Activated T-helper 9 cell treated with anti-CD3 and anti-CD28 coated beads, Interleukin-2, amount 50 U/mL, for 16 hours (primary cell): ENCODE data around the gene PTPRE.
A peak's percentile ranks its signal among the peaks of the same experiment; 100 is the strongest.

Experiments
- DNase-seq: peaks from one replicate; pipeline ENCODE4 v3.0.0-alpha.2; 2020; ENCODE audit warnings: low read depth

The PTPRE gene

DNA sequence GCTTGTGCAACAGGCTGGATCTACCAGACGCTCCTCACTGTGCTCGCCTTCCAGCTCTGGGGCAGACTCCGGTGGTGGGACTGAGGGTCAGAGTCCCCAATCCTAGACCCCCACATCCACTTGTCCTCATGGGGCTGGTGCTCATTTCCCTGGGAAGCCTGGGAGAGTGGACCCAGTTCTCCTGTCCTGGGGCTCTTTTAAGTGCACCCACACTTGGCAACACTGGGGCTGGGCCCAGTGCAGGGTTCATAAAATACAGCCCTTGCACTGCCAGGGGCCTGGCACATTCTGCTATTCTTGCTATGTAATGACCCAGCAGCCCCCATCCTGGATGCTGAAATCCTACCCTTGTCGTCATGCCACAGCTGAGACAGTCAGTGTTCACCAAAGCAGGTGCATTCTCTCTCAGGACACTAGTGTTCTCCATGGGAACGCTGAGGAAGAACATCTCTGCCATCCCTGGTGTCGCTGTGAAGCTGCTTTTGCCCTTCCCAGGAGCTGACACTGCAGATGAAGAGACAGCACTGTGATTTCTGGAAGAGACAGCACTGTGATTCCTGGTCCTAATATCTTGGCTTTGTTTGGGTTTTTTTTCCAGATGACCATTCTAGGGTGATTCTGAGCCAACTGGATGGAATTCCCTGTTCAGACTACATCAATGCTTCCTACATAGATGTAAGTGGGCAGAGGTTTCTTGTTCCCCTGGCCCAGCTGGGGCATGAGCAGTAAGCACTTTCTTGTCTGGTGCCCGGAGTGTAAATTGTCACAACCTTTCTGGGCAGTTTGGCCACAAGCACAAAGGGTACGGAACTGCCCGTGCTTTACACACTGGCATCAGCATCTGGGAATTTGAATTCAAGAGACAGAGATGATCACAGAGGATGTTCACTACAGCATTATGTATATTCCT lies 153.7 kb downstream of the PTPRE start:
- no peak for DNase-seq

DNA sequence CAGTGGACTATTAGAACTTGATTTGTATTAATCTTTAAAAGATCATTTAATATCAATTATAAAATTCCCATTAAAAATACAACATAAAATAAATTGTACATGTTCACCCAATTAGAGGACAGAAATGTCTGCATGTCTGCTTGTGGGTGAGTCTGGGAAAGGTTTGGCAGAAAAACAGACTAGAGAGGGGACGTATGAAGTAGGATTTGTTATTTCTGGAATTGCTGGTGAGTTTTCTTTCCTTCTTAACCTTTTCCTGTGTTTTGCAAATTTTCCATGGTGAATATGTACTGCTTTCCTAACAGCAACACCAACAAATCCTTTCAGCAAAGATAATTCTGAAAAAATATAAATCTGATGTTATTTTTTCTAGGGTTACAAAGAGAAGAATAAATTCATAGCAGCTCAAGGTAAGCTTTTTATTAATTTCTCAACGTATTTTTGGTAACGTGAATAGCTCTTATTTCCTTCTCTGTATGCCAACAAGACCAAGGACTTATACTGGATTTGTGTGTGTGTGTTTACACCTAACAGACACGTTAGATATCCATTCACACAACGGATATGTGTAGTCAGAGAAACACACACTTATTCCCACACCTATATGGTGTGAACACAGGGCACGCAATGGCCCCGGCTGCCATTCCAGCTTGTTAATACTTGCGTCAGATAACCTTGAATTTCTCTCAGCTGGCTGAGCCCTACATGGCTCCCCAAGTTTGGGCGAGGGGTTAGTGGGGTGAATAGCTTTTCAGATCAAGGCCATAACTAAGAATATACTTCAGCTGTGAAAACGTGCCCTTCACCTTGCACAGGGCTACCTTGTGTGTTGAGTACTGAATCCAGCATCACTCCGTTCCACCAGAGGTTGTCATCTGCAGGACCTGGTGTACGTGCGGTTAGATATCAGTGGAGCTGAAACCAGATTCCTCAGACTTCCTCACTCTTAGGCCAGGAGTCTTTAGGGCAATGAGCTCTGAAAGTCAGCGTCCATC lies 154.7 kb downstream of the PTPRE start:
- DNase-seq, result no peak

DNA sequence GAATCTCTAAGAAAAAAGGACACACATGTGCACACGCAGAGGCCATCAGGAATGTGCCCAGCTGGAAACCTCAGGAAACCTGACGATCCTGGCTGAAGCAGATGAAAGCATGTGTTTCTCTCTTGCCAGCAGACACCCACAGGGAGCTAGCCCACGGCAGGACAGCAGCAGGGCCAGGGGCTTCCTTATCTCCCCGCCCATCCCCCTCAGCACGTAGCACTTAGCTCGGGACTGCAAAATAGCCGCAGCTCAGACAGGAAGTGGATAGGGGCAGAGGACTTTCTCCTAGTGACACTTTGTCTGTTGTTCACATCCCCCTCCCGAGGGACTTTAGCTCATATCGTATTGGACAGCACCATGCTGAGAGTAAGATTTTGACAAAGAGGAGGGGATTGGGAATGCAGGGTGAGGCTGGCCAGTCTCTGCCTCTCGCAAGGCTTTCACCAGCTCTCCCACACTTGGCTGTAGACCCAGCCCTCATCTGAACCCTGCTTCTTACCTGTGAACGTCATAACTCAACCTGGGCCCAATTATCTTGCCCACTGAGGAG lies 155.5 kb downstream of the PTPRE start:
- DNase-seq, result no peak

DNA sequence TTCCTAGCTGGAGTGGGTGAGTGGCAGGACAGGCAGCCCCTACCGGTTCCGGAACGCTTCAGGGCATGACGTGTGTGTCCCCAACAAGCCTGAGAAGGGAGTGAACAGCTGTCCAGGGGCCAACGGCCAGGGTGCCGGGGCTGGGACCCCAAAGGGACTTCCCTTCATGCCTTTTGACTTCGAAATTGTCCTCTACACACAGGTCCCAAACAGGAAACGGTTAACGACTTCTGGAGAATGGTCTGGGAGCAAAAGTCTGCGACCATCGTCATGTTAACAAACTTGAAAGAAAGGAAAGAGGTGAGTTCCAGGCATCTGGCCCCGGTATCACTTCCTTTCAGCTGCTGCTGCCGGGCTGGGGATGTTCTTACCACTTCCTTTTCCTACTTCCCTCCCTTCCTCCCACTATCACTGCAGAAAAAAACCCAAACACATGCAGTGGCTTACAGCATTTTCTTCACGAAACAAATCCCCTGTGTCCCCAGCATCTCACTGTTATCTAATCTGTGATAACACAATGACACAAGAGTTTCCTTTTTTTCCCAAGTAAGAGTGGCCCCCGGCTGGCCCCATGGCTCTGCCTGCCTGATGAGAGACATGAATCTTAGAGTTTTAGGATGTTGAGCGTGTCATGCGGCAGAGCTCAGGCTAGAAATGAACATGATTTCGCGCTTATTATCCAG lies 156.1 kb downstream of the PTPRE start:
- peak; percentile 36 for DNase-seq

DNA sequence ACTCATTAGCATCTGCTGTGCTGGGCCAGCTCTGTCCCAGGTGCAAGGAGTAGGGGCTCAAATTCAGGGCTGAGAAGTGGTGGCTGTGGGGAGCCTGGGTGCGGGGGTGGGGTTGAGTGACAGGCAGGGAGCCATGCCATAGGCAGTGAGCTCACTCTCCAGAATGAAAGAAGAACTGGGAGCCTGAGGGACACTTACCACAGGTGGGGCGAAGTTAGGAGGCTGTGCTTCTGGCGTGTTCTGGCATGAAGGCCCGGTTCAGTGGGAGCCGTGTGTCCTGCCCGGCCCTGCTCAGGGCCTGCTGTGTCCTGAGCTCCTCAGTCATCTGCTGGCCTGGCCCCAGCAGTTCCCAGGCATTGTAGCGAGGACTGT lies 156.8 kb downstream of the PTPRE start:
- no peak for DNase-seq

DNA sequence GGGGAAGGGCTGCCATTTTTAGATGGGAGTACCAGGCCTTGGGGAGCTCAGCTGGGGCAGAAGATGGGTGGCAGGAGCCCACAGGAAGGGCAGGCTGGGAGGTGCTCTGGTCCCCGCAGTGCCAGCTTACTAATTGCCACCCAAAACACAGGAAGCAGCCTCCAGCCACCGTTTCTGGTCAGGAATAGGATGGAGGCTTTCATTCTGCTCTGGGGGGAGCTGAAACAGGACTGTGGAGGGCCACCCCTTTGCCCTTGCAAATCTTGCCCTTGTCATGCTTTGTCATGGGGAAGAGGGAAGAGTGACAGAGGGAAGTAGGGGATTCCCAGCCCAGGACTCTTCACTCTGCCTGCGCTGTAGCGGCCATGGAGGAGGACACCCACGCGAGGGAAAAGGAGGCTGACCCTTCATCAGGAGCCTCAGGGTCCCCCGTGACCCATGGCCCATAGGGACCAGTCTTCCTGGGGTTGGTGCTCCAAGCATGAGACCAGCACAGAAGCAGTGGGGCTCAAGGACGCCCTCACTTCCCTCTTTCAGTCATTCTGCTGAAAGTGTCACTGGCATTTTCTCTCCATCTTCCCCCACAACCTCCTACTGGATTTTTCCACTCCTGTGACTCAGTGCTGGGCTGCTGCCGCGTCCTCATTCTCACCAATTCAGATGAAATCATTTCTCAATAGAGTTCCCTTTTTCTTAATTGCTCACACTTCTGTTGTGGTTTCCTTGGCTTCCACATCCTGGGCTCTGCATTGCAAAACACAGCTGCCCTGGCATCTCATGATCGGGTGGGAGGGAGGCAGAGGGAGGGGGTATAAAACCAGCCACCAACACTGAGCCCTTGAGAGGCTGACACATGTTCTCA lies 157.4 kb downstream of the PTPRE start:
- DNase-seq, result peak; percentile 71

DNA sequence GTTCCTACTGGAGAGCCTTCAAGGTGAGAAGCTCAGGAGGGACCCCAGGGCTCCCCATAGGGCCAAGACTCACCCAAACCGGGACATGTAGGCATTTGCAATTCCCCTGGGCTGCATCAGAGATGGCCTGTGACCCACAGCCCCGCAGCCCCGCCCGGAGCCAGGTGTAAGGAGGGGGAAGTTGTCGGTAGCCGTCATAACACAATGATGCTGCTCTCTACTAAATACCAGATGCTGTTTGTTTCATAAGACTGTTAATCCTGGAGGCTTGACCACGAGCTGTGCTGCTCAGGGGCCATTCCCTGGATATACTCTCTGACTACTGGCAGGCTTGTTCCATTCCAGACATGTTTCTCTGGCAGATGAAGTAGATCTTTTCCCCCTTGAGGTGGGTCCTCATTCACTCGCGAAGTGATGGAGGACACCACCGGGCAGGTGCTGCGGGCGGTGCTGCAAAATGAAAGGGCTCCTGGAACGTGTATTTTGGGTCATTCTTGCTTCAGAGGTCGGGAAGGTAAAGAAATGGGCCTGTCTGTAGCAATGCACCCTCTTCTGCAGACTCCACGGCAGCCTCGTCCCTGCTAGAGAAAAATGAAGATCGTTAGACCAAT lies 158.2 kb downstream of the PTPRE start:
- DNase-seq, result no peak

DNA sequence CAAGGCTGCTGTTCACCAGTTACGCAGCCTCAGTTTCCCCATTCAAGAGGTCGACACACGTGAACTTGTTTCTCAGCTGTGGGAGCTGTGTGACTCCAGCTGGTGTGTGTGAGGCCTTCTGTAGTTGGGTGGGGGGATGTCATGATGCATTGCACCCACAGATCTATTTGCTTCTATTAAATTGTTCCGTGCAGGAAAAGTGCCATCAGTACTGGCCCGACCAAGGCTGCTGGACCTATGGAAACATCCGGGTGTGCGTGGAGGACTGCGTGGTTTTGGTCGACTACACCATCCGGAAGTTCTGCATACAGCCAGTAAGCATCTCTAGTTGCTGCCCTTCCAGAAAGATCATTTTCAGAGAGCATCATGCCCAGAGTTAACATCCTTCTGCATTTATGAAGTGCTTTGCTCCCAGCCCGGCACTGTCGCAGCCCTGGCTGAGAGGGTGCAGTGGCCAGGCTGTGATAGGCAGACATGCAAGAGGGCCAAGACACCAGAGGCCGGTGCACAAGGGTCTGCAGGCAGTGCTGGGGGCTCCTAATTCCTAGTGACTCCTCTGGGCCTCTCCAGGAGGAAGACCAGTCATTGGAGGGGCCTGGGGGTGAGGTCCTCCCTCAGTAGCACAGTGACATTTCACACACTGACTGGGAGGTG lies 159.1 kb downstream of the PTPRE start:
- DNase-seq, result no peak

DNA sequence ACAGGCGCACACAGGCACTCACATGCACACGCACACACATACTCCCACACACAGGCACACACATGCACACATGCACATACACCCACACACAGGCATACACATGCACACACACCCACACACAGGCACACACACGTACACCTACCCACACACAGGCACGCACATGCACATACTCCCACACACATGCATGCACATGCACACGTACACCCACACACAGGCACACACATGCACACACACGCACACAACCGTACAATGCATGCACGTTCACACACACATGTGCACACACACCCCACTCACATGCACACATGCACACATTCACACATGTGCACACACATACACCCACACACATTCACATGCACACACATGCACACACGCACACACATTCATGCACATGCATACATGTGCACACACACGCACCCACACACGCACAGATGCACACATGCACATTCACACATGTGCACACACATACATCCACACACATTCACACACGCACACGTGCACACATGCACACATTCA lies 160.0 kb downstream of the PTPRE start:
- DNase-seq, result no peak

DNA sequence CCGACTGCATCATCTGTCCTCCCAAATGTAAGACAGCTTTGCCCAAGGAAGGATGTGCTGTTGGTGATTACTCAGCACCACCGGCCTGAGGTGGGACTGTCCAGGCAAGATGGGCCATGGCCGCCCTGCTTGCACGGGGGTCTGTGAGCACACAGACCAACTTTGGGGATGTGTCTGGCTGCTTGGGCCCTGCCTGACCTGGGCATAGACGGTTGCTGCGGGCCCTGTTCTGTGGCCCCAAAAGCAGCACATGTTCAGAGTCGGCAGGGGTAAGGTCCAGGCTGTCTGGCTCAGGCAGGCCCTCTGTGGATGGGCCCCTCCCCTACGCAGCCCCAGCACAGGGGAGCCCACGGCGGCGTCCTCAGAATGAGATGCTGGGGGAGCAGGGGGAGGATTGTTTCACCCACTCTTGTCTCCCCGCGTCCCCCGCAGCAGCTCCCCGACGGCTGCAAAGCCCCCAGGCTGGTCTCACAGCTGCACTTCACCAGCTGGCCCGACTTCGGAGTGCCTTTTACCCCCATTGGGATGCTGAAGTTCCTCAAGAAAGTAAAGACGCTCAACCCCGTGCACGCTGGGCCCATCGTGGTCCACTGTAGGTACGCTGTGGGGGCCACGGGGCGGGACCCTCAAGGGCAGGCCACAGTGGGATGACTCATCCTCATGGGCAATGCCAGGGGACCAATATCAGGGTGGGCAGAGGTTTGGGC lies 160.9 kb downstream of the PTPRE start:
- DNase-seq, result no peak

DNA sequence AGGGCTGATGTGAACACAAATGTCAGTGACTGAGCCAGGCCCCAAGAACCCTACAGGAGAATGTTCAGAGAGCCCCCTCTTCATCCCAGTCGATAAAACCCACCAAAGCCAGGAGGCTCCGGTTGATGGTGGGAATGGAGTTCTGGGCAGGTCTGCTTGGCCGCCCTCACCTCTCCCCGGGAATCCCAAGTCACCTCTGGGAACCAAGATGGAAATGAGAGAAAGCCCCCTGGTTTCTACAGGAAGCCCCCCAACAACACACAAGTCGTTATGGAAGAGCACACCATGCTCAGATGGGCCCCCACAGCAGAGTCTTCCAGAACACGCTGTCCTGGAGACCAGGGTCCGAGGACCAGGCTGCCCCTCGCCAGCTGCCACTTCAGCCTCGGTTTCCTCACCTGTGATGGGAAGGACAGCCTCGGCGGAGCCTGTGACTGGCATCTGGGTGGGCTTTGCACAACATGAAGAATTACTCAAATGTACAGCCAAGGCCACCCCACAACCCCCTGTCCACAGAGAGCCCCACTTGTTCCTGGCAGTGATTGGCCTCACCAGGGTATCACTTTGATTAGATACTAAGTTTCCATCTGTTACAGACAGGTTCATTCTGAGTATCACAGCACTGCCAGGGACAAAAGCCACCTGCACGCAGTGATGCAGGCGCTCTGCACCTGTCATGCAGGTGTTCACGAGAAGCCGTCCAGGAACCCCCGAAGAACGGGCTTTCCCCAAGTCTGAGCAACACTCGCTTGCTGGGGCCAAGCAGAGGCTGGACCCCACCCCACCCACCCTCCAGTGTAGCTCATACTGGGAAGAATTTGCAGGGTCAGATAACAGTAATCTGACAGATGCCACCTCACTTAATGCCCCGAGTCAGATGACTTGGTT lies 161.7 kb downstream of the PTPRE start:
- DNase-seq, result no peak

DNA sequence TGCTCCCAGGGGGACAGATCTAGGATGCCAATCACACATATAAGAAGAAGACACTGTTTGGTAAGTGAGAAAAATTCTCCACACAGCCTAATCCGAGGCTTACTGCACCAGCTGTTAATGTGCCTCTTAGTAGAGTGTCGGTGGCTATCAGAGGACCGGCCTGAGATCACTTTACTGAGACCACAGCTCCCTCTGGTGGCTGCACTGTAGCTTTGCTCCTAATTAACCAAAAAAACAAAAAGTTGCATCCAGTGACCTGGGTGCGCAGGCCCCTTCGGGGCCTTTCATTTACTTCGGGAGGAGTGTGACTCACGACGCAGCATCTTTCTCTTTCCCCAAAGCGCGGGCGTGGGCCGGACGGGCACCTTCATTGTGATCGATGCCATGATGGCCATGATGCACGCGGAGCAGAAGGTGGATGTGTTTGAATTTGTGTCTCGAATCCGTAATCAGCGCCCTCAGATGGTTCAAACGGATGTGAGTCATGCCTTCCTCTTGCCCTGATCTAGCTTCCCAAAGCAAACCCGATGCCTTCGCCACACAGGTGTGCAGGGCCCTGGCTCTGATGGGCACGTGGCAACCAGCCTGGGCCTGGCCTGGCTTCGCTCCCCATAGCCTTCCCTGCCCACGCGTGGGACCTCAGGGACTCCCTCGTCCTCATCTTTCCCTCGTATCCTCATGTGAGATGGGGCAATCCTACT lies 162.6 kb downstream of the PTPRE start:
- peak; percentile 68 for DNase-seq

DNA sequence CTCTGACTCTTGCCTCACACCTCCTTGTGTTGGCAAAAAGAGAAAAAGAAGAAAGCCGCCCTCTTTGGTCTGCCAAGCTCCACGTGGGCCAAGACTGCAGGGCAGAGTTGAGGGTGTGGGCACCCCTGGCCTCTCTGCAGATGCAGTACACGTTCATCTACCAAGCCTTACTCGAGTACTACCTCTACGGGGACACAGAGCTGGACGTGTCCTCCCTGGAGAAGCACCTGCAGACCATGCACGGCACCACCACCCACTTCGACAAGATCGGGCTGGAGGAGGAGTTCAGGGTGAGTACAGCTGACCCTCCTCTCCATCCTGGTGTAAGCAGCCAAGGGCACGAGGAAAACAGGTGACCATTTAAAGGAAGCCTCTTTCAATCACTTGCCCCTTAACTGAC lies 163.3 kb downstream of the PTPRE start:
- no peak for DNase-seq

DNA sequence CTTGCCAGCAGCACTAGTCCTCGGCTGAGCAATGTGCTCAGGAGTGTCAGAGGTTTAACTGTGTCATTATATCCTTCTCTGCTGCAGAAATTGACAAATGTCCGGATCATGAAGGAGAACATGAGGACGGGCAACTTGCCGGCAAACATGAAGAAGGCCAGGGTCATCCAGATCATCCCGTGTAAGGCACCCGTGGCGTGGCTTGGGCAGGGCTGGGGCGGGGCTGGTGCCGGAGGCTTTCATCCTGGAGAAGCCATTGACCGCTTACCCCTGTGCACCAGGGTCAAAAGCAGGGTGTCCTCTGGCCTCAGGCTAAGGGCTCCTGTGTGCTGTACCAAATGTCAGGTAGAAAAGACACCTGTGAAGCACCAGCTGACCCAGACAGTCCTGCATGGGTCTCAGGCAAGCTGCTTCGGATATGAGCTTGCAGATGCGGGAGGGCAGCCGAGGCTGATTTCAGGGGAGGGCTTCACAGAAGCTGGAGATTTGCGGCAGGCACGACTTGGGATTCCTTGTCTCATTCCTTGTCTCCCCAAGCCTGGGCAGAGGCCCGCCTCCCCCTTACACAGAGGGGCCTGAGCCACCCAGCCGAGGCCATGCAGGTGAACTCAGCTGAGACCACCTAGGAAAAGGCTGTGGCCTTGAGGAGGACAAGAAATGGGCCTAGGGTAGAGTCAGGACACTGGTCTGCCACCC lies 164.0 kb downstream of the PTPRE start:
- no peak for DNase-seq

DNA sequence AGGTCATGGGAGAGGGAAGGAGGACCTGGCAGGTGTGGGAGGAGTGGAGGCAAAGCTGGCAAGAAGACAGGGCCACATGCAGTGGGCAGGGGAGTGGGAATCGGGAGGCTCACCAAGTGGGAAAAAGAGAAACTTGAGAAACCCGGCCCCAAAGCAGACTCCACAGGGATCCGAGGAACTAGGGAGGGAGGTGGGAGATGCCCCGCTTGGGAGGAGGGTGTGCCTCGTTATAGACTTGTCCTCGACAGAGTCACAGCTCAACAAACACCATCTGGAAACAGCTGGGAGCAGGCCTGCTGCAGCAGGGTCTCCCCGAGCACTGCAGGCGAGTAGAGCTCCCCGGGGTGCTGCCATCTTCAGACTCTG lies 164.5 kb downstream of the PTPRE start:
- DNase-seq, result no peak

DNA sequence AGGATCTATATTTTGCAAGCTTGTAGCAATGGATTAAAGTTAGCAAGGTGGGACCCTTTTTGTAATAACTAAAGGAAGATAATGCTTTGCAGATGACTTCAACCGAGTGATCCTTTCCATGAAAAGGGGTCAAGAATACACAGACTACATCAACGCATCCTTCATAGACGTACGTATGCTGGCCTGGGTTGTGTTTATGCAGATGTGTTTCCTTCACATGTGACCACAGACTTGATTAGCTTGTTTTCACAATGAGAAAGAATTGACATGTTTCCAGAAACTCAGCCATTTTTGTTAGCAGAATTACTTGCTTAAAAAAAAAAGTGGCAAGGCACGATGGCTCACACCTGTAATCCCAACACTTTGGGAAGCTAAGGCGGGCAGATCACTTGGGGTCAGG lies 165.1 kb downstream of the PTPRE start:
- no peak for DNase-seq
